ENCODE data around the gene GPATCH8.

- no peak for TF ChIP-seq EZH2 (IDR thresholded peaks at IDR 0.05; ENCODE audit: borderline replicate concordance, low read length)
- TF ChIP-seq CTCF (conservative IDR thresholded peaks at IDR 0.05 in 1 of 2, IDR thresholded peaks at IDR 0.05 in 1 of 2; ENCODE audit: extremely low read depth in 1 of 2, insufficient read depth in 1 of 2, low read depth in 1 of 2, low read length in 2 of 2) = no peak
Observed at GRCh38 chr17:44351464-44351863, 151.7 kb downstream of the GPATCH8 start.

Data from mammary epithelial cell (primary cell).